Measurements from ENCODE around the gene SPG11. TPM values are rescaled to one million over a fixed set of nuclear protein-coding genes. Genes with fewer than 3 reads are reported as not detected.

SPG11 gene
- total and polyA plus RNA-seq, 10 of the 15 experiments (the other 5 are each of a cell fraction or from before 2014, with no cell fraction given) = 22.1 to 85.1 (median 47.2) TPM

DNA sequence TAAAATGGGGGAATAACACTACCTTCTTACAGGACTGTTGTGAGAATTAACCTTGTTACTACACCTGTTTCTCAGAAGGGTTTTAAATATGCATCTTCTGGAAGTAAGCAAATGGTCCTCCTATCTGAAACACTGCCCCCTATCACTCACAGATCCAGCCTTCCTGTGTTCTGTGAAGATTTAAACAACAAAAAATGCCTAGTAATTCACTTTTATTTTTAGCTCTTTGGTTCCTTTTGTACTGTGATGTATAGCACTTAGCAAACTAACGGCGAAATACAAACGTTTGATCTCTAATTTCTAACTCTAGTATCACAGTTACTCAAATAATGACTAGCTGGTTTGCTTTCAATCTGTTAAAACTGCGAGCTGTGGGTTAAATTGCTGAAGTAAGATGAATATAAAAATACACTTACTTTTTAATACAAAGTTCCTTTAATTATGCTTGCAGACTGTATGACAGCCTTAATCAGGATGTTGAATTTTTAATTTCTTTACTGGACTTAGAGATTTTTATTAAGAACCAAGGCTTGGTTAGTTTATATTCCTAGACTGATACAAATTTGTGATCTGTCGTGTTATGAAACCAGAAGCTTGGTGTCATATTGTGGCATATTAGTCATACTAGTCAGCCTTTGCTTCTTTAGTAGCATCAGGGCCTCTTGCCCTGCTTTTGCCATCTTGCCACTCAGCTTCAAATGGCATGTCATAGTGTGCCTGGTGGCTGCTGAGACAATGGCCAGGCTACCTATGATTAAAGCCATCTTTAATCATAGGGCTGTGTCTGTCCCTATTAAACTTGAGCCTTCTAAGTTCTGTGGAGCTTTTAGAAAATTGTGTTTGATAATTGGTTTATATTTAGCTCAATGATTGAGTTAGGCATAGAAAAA lies 117.3 kb downstream of the SPG11 start (continued):
- TF ChIP-seq, protein P1, sequence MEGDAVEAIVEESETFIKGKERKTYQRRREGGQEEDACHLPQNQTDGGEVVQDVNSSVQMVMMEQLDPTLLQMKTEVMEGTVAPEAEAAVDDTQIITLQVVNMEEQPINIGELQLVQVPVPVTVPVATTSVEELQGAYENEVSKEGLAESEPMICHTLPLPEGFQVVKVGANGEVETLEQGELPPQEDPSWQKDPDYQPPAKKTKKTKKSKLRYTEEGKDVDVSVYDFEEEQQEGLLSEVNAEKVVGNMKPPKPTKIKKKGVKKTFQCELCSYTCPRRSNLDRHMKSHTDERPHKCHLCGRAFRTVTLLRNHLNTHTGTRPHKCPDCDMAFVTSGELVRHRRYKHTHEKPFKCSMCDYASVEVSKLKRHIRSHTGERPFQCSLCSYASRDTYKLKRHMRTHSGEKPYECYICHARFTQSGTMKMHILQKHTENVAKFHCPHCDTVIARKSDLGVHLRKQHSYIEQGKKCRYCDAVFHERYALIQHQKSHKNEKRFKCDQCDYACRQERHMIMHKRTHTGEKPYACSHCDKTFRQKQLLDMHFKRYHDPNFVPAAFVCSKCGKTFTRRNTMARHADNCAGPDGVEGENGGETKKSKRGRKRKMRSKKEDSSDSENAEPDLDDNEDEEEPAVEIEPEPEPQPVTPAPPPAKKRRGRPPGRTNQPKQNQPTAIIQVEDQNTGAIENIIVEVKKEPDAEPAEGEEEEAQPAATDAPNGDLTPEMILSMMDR (IDR thresholded peaks at IDR 0.05 in 2 of 3, conservative IDR thresholded peaks at IDR 0.05 in 1 of 3; ENCODE audit: control insufficient read depth in 2 of 3, extremely low read depth in 1 of 3, insufficient read depth in 1 of 3, low read depth in 3 of 3, low read length in 3 of 3) = peak; percentile 37 to 47 (median 42); a peak in 5 of 6 replicates
- TF ChIP-seq, protein P2, sequence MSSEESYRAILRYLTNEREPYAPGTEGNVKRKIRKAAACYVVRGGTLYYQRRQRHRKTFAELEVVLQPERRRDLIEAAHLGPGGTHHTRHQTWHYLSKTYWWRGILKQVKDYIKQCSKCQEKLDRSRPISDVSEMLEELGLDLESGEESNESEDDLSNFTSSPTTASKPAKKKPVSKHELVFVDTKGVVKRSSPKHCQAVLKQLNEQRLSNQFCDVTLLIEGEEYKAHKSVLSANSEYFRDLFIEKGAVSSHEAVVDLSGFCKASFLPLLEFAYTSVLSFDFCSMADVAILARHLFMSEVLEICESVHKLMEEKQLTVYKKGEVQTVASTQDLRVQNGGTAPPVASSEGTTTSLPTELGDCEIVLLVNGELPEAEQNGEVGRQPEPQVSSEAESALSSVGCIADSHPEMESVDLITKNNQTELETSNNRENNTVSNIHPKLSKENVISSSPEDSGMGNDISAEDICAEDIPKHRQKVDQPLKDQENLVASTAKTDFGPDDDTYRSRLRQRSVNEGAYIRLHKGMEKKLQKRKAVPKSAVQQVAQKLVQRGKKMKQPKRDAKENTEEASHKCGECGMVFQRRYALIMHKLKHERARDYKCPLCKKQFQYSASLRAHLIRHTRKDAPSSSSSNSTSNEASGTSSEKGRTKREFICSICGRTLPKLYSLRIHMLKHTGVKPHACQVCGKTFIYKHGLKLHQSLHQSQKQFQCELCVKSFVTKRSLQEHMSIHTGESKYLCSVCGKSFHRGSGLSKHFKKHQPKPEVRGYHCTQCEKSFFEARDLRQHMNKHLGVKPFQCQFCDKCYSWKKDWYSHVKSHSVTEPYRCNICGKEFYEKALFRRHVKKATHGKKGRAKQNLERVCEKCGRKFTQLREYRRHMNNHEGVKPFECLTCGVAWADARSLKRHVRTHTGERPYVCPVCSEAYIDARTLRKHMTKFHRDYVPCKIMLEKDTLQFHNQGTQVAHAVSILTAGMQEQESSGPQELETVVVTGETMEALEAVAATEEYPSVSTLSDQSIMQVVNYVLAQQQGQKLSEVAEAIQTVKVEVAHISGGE (CRISPR knock-in tag; IDR thresholded peaks at IDR 0.05) = no peak
- TF ChIP-seq POU2F2 (IDR thresholded peaks at IDR 0.05; ENCODE audit: borderline replicate concordance, low read depth, low read length) (no peak), DPF2 (IDR thresholded peaks at IDR 0.05) (0 out of 2 replicates have a peak, but pooled peaks have one; percentile 46), CREM (IDR thresholded peaks at IDR 0.05; ENCODE audit: low read depth) (peak; percentile 48; the same call in 1 of the 2 replicates), SREBF2 (IDR thresholded peaks at IDR 0.05; ENCODE audit: low read length) (no peak), SRF (IDR thresholded peaks at IDR 0.05; ENCODE audit: low read depth in 2 of 2, low read length in 2 of 2) (no peak), BCL11A (IDR thresholded peaks at IDR 0.05; ENCODE audit: low read depth, low read length) (0 out of 2 replicates have a peak, but pooled peaks have one; percentile 46)
